Superior temporal gyrus (tissue), 1 donor: ENCODE measurements around the gene CD96.
A peak's percentile ranks its signal among the peaks of the same experiment; 100 is the strongest.
"Not testable (repeated sequence)": the region's sequence is repeated elsewhere in the genome, so short reads cannot be mapped to it uniquely, and the experiment has no call there.

Source experiments
- DNase-seq: peaks from one replicate; pipeline ENCODE4 v3.0.0-alpha.2; 2016; ENCODE audit errors: extremely low spot score

The CD96 gene, protein sequence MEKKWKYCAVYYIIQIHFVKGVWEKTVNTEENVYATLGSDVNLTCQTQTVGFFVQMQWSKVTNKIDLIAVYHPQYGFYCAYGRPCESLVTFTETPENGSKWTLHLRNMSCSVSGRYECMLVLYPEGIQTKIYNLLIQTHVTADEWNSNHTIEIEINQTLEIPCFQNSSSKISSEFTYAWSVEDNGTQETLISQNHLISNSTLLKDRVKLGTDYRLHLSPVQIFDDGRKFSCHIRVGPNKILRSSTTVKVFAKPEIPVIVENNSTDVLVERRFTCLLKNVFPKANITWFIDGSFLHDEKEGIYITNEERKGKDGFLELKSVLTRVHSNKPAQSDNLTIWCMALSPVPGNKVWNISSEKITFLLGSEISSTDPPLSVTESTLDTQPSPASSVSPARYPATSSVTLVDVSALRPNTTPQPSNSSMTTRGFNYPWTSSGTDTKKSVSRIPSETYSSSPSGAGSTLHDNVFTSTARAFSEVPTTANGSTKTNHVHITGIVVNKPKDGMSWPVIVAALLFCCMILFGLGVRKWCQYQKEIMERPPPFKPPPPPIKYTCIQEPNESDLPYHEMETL

DNA sequence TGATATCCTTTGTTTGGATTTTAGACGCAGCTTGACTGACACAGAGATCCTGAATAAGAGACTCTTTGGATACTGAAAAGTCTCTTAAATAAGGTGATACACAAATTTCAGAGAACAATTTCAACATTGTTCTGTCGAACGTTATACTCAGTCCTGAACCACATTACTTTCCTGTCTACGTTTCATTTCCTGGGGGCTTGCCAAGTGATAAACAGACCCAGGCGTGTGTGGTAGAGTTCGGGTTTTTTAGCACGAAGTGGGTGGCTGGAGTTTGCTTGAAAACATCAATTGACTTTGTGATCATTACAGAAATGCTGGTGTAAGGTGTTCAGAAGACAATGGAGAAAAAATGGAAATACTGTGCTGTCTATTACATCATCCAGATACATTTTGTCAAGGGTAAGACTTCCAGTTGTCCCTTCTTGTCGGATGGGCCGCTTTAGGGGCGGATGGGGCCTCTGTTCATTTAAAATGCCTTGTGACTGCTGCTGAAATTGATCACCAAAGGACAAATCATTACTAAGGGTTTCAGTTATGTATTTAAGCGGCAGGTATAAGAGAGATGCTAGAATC, at the start of gene CD96:
Gene CD96, plus strand, starts transcription at position 287 of the 573 bp plus-strand sequence. Its CDS starts 52 bp downstream, at position 339.
- no peak for DNase-seq

DNA sequence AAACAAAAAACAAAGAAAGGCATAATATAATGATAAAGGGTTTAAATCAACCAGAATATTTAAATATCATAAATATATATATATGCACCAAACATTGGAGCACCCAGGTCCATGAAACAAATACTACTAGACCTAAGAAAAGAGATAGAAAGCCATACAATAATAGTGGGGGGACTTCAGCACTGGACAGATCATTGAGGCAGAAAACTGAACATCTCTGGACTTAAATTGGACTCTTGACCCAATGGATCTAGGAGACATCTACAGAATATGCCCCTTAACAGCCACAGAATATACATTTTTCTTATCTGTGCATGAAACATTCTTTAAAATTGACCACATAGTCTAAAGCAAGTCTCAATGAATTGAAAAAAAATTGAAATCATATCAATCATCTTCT, 48.7 kb upstream of the CD96 start:
- DNase-seq, result no peak

DNA sequence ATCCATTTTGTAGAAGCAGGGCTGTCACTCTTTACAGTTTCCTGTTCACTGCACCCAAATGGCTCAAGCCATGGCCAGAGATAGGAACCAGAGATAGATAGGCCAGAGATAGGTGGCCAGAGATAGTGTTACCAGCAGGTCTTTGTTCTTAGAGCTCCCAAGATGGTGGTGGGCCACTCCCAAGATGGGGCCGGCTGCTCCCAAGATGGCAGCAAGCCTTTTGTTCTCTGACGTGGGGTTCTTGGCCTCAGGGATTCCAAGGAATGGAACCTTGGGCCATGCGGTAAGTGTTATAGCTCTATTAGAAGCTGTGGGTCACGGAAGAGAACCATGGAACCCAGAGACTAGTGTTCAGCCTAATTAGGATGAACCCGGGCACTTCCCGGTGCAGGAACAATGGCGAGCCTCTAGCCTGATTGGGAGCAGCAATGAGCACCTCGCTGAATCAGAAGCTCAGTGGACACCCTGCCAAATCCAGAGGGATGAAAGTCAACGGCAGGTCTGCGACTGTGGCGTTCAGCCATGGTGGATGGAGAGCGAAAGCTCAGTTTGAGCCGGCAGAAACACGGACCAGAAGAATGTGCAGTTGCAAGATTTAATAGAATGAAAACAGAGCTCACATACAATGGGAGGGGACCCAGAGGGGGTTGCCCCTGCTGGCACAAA, 45.0 kb upstream of the CD96 start:
- no peak for DNase-seq

DNA sequence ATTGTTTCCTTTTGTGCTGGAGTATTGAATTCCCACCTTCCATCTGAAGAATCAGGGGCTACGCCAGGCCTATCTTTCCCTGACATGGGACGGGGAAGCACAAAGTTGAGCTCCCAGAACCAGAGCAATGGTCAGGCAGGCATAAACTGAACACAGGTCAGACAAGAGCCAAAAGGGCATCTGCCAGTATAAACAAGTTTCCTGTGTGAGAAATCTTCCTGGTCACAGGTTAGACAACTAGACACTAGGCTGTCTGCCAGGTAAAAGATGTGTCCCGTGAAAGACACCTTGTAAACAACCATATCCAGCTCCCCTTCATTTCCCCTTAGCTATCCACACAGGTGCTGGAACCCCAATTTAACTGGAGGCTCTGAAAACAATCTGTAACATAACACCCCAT, 44.0 kb upstream of the CD96 start:
- DNase-seq, result no peak

DNA sequence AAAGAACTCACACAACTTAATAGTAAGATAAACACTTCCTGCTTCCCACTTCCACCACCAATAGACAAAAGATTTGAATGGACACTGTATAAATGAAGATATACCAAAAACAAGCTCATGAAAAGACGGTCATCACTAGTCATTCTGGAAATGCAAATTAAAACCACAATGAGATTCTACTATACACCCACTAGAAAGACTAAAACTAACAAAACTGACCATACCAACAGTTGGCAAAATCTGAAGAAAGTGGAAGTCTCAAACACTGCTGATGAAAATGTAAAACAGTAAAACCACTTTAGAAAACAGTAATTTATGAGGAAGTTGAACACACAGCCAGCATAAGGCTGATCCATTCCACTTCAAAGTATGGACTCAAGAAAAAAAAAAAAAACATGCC, 35.6 kb upstream of the CD96 start:
- no peak for DNase-seq

DNA sequence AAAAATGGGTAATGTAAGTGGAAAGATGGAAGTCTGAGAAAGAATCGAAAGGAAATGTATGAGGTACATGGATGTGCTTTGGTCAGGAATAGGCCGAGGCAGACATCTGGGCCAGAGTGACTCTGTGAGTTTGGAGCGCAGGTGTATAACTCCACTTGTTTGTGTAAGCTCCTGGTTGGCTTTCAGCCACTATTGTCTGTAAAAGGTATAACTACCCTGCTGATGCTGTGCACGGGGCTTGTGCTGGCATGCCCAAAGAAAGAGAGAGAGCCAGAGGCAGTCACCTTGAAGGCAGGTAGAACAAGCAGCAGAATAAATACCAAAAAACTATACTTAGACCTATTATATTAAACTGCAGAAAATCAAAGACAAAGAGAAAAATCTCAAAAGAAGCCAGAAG, 32.7 kb upstream of the CD96 start:
- DNase-seq, result no peak

DNA sequence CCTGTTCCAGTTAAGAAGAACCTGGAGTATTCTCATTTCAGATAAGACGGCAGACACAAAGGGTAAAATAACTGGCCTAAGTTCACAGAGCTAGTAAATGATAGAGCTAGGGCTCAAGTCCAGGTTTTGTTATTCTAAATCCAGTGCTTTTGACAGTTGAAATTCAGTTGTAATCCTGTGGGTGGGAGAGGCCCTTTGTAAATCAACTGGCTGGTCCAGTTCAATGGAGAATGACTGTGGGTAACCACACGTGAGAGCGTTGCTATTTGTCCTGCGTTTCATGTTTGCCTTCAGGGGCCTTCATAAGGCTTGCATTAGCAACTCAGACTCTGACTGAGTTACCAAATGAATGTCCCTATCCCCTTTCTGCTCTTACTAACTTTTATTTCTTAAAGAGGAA, 24.2 kb upstream of the CD96 start:
- DNase-seq, result no peak

DNA sequence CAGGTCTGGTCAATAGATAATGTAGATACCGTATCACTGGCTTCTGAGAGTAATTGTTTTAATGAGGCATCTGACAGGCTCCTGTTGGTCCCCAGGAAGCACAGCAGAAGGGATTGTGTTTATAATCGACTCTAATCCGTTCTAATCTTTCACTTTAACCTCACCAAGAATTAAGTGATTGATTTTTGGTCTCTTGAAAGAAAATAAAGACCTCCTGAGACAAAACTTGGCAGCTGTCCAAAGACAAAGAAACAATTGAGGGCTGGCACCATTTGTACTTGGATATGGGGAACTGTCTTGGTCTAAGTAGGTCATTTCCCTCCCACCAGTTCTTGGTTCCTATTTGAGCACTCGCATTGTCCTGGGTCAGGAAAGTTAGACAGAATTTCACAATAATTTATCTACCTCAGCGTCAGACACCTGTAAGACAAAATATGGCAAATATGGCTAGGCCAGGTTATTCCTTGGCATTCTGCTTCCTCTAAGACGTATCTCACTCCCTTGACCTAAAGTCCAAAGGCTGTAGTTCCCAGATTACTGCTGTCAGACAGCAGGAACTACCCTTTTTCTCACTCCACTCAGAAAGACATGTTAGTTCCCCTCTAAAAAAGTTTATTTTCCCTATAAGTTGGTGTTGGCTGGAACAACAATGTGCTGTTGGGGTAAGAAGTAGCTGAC, 22.7 kb upstream of the CD96 start:
- no peak for DNase-seq

DNA sequence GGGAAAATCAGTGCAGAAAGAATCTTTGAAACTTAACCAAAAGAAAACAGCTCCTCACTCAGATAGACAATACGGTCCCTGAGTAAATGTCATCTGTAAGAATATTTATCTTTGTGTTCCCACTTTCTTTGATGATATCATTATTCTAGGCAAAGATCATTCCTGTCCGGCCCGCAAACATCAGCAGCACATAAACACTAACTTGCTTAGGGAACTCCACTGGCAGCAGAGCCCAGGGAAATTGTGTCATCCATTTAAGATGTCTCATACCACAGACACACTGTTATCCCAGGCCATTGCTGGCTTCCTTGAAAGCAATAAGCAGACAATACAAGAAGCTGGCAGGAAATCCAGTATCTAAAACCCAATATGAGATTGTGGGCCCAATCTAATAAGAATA, 20.1 kb upstream of the CD96 start:
- DNase-seq, result no peak

DNA sequence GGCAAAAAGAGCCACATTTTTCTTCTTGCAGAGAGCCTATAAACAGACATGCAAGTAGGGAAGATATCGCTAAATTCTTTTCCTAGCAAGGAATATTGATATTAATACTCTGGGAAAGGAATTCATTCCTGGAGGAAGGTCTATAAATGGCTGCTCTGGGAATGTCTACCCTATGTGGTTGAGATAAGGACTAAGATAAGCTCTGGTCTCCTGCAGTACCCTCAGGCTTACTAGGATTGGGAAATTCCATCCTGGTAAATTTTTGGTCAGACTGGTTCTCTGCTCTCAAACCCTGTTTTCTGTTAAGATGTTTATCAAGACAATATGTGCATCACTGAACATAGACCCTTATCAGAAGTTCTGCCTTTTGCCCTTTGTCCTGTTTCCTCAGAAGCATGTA, 17.5 kb upstream of the CD96 start:
- not testable (repeated sequence) for DNase-seq

DNA sequence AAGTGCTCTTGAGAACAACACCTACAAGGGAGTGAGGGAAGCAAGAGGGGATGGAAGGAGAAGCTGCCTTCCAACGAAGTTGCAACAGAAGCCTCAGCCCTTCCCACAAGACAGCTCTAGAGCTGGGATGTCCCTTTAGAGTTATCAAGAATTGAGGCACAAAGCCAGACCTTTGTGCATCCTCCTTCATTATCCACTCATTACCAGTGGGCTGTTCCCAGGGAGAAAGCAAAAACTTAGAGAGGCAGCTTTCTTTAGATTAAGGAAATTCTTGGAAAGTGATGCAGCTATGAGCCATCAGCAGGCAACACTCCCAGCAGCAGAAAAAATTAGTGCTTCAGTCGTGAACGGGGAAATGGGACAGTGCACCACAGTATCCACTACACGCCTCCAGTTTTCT, 10.6 kb upstream of the CD96 start:
- DNase-seq, result no peak

DNA sequence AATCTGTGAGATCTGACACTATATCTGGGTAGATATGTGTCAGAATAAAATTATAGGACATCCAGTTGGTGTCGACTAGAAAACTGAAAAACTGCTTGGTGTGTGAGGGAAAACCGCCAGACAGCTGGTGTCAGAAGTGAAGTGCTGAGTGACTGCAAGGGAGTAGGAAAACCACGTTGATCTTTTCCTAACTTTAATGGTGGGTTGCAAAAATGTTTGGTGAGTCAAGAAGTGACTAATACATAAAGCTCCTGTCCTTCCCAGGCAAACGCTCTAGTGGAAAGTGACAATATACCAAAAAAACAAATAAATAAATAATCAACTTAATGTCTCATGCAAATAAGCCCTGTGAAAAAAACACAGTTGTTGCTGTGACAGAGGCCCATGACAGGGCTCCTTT, 7.3 kb upstream of the CD96 start:
- no peak for DNase-seq

DNA sequence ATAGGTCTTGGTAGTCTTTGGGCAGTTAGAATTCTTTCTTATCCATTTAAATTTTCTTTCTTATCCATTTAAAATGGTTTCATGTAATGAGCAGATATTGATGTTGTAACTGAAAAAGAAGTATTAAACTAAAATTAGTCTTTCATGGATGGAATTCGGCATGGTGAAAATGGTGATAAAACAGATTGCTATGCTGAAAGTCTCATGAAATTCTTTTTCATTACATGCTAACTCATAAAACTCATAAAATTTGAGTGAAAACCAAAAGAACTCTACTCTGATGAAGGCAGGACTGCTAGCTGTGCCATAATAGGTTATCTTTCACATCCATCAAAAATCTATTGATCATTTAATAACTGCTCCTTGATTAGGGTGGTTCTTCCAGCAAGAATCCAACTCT, 3.9 kb upstream of the CD96 start:
- no peak for DNase-seq

DNA sequence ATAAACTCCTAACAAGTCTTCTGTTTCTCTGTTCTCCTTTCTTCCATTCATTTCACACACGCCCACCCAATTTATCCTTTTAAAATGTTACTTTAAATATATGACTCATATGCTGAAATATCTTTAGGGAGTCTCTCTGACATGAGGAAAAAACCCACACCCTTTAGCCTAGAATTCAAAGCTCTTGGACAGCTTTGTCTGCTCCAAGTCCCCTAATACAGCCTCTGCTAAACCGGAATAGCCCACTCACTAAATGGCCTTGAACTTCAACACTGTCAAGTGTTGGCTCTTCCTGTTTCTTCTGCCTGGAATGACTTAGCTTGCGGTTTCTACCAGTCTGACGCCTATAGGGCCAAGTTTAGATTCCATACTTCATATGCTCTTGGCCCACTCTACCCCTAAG, 3.3 kb upstream of the CD96 start:
- peak; percentile 21 for DNase-seq

DNA sequence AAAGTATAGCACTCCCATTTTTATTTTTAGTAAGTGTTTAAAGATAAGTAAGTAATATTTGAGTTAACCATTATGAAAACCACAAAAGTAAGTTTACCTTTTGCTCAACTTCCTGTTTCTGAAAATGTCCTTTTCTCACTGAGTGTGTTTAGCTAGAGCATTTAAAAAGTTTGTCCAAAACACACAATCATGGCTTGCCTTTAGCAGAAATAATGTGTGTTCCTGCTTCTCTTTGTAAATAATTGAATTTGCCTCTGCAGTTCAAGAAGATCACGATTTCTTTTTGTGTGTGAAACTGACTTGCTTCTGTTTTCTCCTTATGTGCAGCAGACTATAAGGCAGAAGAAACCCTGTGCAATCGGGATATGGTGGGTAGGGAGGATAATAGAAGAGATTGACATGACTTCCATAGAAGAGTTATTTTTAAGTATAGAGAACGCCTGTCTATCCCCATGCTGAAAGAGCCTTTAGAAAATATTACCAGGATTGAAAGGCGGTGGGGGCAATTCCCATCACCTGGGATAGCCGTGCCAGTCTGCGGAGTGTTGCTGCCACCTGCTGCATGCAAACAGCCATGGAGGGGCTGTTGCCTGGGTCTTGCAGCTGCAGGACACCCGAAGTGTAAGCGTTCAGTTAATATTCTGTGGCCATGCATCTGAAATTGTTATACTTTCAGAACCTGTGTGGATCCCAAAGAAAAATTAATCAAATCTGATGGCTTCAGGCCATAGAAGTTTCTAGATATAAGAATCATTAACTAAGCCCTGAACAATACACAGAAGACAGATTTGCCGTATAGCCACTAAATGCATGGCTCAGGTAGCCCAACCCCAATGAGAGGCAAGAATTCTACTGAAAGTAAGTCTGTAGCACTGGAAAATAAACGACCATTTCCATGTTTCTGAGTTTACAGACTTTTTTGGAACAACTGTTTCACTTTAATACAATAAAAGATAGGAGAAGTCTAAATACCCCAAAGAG, 2.4 kb upstream of the CD96 start:
- peak; percentile 65 for DNase-seq

DNA sequence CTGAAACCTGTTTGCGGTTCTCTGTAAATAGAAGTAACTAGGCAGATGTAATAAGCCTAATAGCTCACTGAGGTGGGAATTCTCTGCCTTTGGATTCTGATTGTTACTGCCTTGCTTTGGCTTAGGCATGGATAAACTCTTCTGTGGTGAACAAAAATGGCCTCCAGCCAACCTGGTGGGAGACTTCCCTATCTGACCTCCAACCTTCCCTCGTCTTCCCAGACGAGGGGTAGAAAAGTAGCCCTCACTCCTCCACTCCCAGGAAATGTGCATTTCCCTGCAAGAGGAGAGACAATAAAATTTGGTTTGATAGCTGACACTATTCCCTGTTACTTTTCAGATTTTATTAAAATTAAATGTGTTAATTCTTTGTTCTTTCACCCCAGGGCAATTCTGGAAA, 606 bp upstream of the CD96 start:
- no peak for DNase-seq

DNA sequence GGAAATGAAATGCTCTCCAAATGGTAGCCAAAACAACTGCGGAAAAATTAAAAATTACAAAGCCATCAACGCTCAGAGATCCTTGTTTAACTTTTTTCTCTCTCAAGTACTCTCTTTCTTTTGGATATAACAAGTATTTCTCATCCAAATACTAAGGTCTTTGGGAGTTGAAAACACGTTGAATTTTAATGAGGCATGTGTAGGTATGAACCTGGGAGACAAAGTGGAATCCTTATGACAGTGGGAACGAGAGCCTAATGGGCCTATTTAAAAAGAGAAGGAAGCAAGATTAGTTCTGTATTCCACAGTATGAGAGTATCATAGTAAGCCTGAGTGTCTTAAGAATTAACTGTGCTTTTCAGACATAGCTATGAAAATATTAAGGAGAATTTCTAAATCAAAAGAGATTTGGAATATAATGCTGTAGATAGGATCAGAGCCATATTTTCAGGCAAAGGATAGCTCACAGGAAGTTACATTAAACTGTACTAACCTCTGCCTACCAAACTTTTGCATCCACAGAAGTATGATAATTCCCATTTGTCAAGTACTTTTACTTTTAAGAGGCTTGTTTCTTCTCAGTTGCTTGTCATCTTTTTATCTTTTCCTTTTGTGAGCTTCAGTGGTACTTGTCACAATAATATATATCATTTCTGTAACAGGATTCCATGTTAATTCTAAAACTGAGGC, 759 bp downstream of the CD96 start:
- DNase-seq, result no peak

DNA sequence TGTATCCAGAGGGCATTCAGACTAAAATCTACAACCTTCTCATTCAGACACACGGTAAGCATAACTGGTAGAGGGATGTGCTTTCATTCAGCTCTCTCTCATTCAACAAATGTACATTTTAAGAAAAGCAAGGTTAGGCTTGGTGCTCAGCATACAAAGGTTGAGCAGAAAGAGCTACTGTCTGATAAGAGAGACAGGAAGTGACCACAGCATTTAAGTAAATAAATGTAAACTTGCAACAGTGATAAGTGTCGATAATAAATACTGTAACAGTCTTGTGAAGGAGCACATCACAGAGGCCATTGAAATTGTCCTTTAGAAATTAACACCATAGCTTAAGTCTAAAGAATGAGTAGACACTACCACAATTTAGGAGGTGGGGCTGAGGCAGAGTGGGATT, 3.4 kb downstream of the CD96 start:
- no peak for DNase-seq

DNA sequence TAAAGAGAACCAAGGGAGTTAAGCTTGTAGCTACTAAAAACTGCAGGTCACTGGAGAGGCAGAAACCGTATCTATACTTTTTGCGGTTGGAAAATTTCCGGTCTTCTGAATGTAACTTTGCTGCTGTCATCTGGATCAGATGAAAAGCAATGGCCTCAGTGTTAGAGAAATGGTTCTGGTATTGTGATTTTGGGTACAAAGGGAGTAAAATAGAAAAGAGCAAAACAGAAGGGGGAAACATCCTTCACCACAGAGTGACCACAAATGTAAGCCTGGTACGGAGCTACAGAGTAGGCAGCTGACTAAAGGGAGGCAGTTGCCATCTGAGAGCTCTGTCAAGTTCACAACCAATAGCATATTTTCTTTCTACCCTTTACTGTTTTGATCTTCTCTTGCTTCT, 5.6 kb downstream of the CD96 start:
- DNase-seq, result no peak

DNA sequence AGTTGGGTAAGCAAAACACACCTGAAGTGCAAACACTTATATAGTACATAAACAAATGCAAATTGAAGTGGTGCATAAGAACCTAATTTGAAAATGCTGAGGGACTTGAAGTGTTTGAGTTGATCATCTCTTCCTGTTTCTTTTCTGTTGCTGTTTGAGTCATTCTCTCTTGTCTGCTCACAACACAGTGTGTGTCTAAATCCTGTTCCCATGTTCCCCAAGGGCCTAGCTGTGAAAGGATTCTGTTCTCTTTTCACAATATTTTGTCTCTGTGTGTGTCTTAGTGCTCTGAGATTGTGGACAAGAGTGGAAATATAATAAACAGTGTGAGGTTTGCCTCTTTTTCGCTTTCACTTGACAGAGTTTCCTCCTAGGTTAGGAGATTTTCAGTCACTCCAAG, 6.1 kb downstream of the CD96 start:
- DNase-seq, result no peak
